ENCODE results near the gene SNRPD3.

The SNRPD3 gene

DNA sequence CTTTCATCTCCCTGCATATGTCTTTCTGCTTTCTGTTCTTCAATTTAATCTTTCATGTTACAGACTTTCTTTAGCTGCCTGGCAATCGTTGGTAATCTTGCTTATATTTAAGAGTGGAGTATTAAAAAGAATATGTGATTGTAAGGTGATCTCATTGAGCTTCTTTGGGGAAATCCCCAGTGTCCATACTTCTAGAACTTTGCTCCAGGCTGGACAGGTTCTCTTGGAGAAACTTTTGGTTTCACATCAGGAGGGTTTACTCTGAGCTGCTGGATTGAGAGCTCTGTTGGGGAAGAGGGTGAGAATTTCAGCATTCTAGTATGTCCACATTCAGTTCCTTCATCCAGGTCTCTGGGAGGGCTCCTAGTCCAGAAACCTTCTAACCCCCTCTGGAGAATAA is 21.0 kb downstream of the SNRPD3 start:
- DNase-seq (ENCODE audit: low read depth): no peak

DNA sequence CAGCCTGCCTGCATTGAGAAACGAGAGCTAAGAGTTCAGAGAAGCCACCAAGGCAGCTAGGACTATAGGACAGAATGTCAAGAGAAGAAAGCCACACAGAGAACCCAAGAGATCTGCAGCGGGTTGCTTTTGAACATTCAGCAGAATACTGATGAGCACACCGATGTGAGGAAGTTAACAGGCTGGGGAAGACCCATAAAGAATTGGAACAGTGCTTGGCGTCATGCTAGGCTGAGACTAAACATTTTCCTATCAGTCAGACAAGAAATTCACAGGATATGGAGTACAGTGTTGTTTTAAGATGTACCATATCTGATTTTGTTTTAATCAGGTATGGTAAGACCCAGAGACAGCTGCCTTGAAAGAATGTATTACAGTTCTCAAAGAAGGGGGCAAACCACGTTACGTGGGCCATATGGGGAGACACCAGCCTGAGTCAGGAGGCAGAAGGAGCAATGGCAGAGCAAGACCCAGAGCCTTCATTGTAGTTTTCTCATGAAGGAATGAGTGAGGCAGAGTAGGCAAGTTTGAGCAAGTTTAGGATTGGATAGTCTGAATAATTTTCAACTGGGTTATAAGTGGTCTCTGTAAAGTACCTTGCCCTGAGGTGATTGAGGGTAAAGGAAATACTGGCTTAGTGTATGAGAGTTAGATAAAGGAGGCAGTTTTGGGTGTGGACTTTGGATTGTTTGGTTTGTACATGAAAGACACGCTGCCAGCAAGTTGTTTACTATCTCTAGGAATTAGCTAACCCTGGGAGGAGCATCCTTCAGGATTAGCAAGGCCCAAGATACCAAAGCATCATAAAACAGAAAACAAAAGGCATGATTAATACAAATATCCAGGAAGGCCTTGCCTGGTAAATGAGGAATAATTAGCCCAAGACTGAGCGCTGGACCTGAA is 22.8 kb downstream of the SNRPD3 start:
- TF ChIP-seq, protein P1, sequence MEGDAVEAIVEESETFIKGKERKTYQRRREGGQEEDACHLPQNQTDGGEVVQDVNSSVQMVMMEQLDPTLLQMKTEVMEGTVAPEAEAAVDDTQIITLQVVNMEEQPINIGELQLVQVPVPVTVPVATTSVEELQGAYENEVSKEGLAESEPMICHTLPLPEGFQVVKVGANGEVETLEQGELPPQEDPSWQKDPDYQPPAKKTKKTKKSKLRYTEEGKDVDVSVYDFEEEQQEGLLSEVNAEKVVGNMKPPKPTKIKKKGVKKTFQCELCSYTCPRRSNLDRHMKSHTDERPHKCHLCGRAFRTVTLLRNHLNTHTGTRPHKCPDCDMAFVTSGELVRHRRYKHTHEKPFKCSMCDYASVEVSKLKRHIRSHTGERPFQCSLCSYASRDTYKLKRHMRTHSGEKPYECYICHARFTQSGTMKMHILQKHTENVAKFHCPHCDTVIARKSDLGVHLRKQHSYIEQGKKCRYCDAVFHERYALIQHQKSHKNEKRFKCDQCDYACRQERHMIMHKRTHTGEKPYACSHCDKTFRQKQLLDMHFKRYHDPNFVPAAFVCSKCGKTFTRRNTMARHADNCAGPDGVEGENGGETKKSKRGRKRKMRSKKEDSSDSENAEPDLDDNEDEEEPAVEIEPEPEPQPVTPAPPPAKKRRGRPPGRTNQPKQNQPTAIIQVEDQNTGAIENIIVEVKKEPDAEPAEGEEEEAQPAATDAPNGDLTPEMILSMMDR (conservative IDR thresholded peaks at IDR 0.05; ENCODE audit: low read length): no peak
- no peak overlapping the region for H3K4me3 ChIP-seq (ENCODE audit: low read length)
- peak; percentile 43 for DNase-seq (ENCODE audit: low read depth)

More for the DNA sequence above, 21.0 kb downstream of the SNRPD3 start:
- no peak overlapping the region for H3K4me3 ChIP-seq (ENCODE audit: low read length)
- TF ChIP-seq, protein P1 (conservative IDR thresholded peaks at IDR 0.05; ENCODE audit: low read length): no peak

DNA sequence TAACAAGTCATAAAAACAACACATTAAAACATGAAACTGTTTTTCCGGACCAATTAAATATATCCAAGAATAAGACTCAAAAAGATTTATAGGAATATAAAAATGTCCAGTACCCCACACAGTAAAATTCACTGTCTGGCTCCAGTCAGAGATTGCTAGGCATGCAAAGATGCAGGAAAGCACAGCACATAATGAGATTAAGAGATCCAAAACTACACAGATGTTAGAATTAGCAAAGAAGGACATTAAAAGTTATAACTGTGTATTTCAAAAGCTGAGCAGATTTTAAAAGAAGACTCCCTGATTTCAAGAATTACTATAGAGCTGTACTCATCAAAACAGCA is 23.4 kb downstream of the SNRPD3 start:
- H3K4me3 ChIP-seq (ENCODE audit: low read length): no peak overlapping the region
- TF ChIP-seq, protein P1 (conservative IDR thresholded peaks at IDR 0.05; ENCODE audit: low read length): no peak
- DNase-seq (ENCODE audit: low read depth): no peak

DNA sequence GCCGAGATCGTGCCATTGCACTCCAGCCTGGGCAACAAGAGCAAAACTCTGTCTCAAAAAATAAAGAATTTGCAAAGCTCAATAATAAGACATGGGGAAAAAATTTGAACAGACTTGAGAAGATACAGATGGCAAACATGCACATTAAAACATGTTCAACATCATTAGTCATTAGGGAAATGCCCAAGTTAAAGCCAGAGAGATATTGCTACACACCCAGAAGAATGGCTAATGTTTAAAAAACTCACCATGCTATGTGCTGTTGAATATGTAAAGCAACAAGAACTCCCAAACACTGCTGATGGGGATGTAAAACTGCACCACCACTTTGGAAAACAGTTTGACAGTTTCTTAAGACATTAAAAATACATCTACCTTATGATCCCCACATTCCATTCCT is 24.5 kb downstream of the SNRPD3 start:
- H3K4me3 ChIP-seq (ENCODE audit: low read length): no peak overlapping the region
- TF ChIP-seq, protein P1 (conservative IDR thresholded peaks at IDR 0.05; ENCODE audit: low read length): no peak
- DNase-seq (ENCODE audit: low read depth): peak; percentile 93

DNA sequence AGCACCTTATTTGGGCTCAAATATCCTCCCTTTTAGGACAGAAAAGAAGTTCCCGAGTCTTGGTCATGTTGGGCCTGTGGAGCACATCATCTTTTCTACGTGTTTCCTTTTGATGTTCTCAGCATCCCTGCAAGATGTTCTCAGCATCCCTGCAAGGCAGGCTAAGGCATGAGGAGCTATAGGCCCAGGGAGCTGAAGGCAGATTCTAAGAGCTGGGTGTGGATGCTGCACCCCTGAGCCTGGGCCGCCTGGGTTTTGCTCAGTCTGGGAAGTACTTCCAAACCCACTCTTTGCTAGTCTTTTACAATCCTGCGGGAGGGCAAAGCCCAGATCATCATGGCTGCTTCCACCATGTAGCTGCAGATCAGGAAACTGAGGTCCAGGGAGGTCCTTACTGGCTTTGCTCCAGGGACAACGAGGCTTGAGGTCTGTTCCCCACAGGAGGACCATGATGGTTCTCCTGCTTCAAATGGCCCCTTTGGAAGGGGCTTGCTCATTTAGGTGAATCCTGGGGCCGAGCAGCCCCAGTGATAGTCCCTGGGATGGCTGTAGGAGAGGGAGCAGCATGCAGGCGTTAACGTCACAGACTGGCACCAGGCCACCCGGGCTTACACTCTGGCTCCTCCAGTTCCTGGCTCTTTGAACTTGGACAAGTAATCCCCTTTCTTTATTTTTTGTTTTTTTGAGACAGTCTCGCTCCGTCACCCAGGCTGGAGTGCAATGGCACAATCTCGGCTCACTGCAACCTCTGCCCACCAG is 26.4 kb downstream of the SNRPD3 start:
- H3K4me3 ChIP-seq (ENCODE audit: low read length): no peak overlapping the region
- no peak for DNase-seq (ENCODE audit: low read depth)
- TF ChIP-seq, protein P1 (conservative IDR thresholded peaks at IDR 0.05; ENCODE audit: low read length): no peak

DNA sequence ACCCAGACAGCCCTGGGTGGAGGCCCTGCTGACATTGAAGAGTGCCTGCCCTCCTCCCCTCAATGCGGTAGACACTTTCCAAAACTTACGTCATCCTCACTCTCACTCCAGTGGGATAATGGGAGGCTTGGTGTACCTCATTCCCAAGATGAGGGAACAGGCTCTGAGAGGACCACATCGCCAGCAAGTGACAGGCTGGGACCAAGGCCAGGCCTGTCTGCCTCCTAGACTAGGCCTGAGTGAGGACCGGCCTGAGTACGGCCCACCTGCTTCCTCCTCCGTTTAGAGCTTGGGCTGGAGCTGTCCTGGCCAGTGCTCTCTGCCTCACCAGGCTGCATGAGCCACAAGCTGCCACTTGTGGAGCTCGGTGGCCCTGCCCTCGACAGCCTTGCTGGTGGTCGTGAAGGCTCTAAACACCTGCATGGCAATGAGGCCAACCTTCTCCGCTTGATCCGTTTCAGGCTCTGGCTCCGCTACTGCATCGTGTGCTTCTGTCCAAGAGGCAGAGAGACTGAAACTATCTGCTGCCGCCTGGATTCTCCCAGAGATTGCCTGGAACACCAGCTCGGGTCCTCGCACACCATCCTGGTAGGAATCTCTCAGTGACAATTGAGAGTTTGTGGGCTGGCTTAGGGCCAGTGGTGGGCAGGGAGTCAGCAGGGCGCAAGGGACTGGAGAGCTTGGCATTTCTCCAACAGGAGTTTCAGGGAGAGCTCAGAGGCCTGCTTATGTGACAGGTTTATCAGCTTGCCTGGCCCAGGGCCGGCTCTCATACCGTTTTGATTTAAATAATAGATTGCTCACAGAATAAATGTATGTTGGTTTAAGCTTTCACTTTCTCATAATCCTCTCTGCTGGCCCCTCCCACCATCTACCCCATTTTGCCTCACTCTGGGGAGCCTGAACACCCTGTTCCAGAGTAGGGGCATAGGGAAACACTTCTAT is 27.7 kb downstream of the SNRPD3 start:
- TF ChIP-seq, protein P1 (conservative IDR thresholded peaks at IDR 0.05; ENCODE audit: low read length): no peak
- no peak overlapping the region for H3K4me3 ChIP-seq (ENCODE audit: low read length)
- peak; percentile 22 for DNase-seq (ENCODE audit: low read depth)
